GM12878 (cell line): ENCODE data around the gene WDR48. TPM values are rescaled to one million over a fixed set of nuclear protein-coding genes. Genes with fewer than 3 reads are reported as not detected.

Source experiments
- ATAC-seq: fragments of 200-7000 bp; cut with Tn5 transposase; 3 replicates; pipeline ENCODE4 v1.9.1; 2020; ENCODE audit warnings: mild to moderate bottlenecking, moderate library complexity
- BruUV-seq: library from RNA; stranded (reverse); fragments of 400-500 nt; replicated peaks from 2 replicates; lab custom pipeline; 2021; lab: Mats Ljungman, UMichigan
- CTCF ChIA-PET: fragments of 300-600 bp; sonication (Branson Sonifier 250); formaldehyde crosslinking; extraction: SDS; loops from one replicate; lab custom pipeline; 2021; ENCODE audit warnings: inconsistent platforms; lab: Yijun Ruan, JAX
- POLR2A ChIA-PET: fragments of 350-600 bp; formaldehyde crosslinking; extraction: SDS; loops from one replicate; lab custom pipeline; 2021; ENCODE audit warnings: inconsistent platforms; lab: Charles Lee
- RAD21 ChIA-PET: fragments of 300-600 bp; sonication (Branson Sonifier 250); formaldehyde crosslinking; loops from one replicate; lab custom pipeline; 2023; ENCODE audit warnings: antibody characterized with exemption; ENCODE audit not compliant: unreplicated experiment; lab: Charles Lee
- SMC1A ChIA-PET: fragments of 300-600 bp; sonication (Branson Sonifier 250); formaldehyde crosslinking; loops from one replicate; lab custom pipeline; 2023; ENCODE audit not compliant: unreplicated experiment, uncharacterized antibody; lab: Charles Lee
- DNase-seq: peaks from one replicate; pipeline ENCODE4 v3.0.0-alpha.2; 2011; ENCODE audit warnings: low read depth, low spot score
- FAIRE-seq: peaks from 3 replicates; lab custom pipeline; 2011; peaks lifted over from hg19 to GRCh38; lab: Jason Lieb, UNC
- H2AFZ ChIP-seq: 2 replicates; pipeline ENCODE4 v1.6.0; 2011; ENCODE audit warnings: low read depth, low read length, control low read depth; ENCODE audit not compliant: control insufficient read depth
- H3K27ac ChIP-seq: 2 replicates; pipeline ENCODE4 v1.5.1; 2011; ENCODE audit warnings: control low read depth; ENCODE audit not compliant: control insufficient read depth, insufficient read depth
- H3K27me3 ChIP-seq, 2 experiments: replicated peaks in 1 of 2; 2 replicates each; pipeline versions ENCODE4 v1.6.0 to v1.6.1; 2011; ENCODE audit warnings: low read length in 1 of 2; ENCODE audit not compliant: control insufficient read depth in 2 of 2, insufficient read depth in 2 of 2
- H3K36me3 ChIP-seq, 2 experiments: 2 replicates each; pipeline ENCODE4 v1.5.1; 2011; ENCODE audit warnings: low read length in 1 of 2; ENCODE audit not compliant: control insufficient read depth in 2 of 2, insufficient read depth in 2 of 2
- H3K4me1 ChIP-seq: 2 replicates; pipeline ENCODE4 v1.6.1; 2011; ENCODE audit warnings: mild to moderate bottlenecking, low read length, moderate library complexity, mixed read lengths; ENCODE audit not compliant: control insufficient read depth, insufficient read depth
- H3K4me2 ChIP-seq: 2 replicates; pipeline ENCODE4 v1.6.0; 2011; ENCODE audit warnings: control low read depth; ENCODE audit not compliant: control insufficient read depth, insufficient read depth
- H3K4me3 ChIP-seq: fragments of 200-600 bp; sonication (generic); 2 replicates; pipeline ENCODE4 v1.5.1; 2016
- H3K79me2 ChIP-seq: 2 replicates; pipeline ENCODE4 v1.6.0; 2011; ENCODE audit warnings: low read length; ENCODE audit not compliant: control insufficient read depth, insufficient read depth
- H3K9ac ChIP-seq: 2 replicates; pipeline ENCODE4 v1.8.0; 2011; ENCODE audit warnings: low read length, control low read depth, mixed read lengths; ENCODE audit not compliant: control insufficient read depth, insufficient read depth
- H3K9me3 ChIP-seq: replicated peaks from 3 replicates; pipeline ENCODE4 v1.5.1; 2011; ENCODE audit warnings: mild to moderate bottlenecking, low read length; ENCODE audit not compliant: control insufficient read depth, insufficient read depth
- H4K20me1 ChIP-seq: 2 replicates; pipeline ENCODE4 v1.6.0; 2011; ENCODE audit not compliant: control insufficient read depth, insufficient read depth
- POLR2A ChIP-seq: IDR thresholded peaks from 2 replicates; pipeline ENCODE4 v1.6.1; 2011; ENCODE audit warnings: low read depth, mild to moderate bottlenecking, low read length
- POU2F2 ChIP-seq: IDR thresholded peaks from 3 replicates; pipeline ENCODE4 v1.6.1; 2011; ENCODE audit warnings: low read depth, mild to moderate bottlenecking, low read length, borderline replicate concordance
- SRF ChIP-seq, 2 experiments: IDR thresholded peaks; 2 replicates each; pipeline ENCODE4 v1.6.1; 2011; ENCODE audit warnings: low read depth in 2 of 2, low read length in 2 of 2, mild to moderate bottlenecking in 1 of 2, moderate library complexity in 1 of 2
- WGBS: methylation state at CpG from one replicate; pipeline ENCODE4 v1.1.6; 2016; ENCODE audit warnings: low lambda C conversion rate; ENCODE audit not compliant: insufficient replicate concordance, insufficient coverage; ENCODE audit errors: missing lambda C conversion rate; 5-methylcytosine and 5-hydroxymethylcytosine counted together
- in situ Hi-C: fragments of 300-500 bp; cut with MboI; formaldehyde crosslinking; loops from 9 replicates; pipeline ENCODE4 v1.14.3; 2018; ENCODE audit warnings: mixed read lengths
- intact Hi-C: fragments of 100-400 bp; cut with micrococcal nuclease; formaldehyde crosslinking; loops from one replicate; pipeline ENCODE4 v1.14.2; 2022; ENCODE audit not compliant: unreplicated experiment
- polyA plus RNA-seq, 11 experiments: library from polyadenylated mRNA; depleted of rRNA in 4 of 11; unstranded in 6 of 11; stranded (reverse) in 5 of 11; fragments of >200 nt; fragmentation: Nextera tagmentation in 4 of 11; fragmentation: Illumina TruSeq in 1 of 11; extraction: Ambion mirVana in 4 of 11; extraction: Trizol in 1 of 11; gene quantifications; 1 replicate in 1 of 11; 2 replicates in 10 of 11; pipeline versions ENCODE4 v1.2.1 to v1.2.3, GENCODE V29; 2011 to 2016; ENCODE audit warnings: inconsistent platforms in 2 of 11, missing spikeins in 2 of 11, low read depth in 1 of 11
- total RNA-seq, 4 experiments: library from RNA; depleted of rRNA in 3 of 4; stranded (reverse); fragments of >200 nt in 3 of 4; fragmentation: Illumina TruSeq in 1 of 4; extraction: Trizol in 1 of 4; gene quantifications; 2 replicates each; pipeline versions ENCODE4 v1.2.1 to v1.2.3, GENCODE V29; 2013 to 2021

Gene WDR48
- total and polyA plus RNA-seq, 10 of the 15 experiments (the other 5 are each of a cell fraction or from before 2014, with no cell fraction given) = 16.8 to 43.8 (median 29.0) TPM

- H3K9me3 ChIP-seq = no peaks in the 10 kb centered on the region
- intact Hi-C loops (no loop called here), in situ Hi-C loops (no loop called here)
- no peak overlapping the region for H2AFZ ChIP-seq
- H3K79me2 ChIP-seq = no peaks in the 10 kb centered on the region
- no peaks in the 10 kb centered on the region for H3K4me1 ChIP-seq
- no peak overlapping the region for H3K27ac ChIP-seq
- no peak for TF ChIP-seq POU2F2
- H3K4me3 ChIP-seq = no peak overlapping the region
- ChIA-PET POLR2A (no interaction called here), SMC1A (interaction anchor here (0.6 kb wide), 1 partner anchor 47 kb away, joined by 3 read pairs; no protein-coding TSS in a partner anchor), RAD21 (interaction anchor here (1.6 kb wide), 1 partner anchor 11 kb away, joined by 4 read pairs; no protein-coding TSS in a partner anchor), CTCF (interaction anchor here (1.0 to 1.7 kb wide), 3 partner anchors 9 to 155 kb away, joined by 3 to 5 read pairs (median 4); no protein-coding TSS in a partner anchor)
- DNase-seq (no peak), FAIRE-seq (no peak), ATAC-seq (no peak)
- peaks cover 2 to 7% of the 10 kb centered on the region in 2 experiments; a peak in 2 of 4 replicates for H3K36me3 ChIP-seq
- no peak overlapping the region for H3K4me2 ChIP-seq
- H4K20me1 ChIP-seq = no peaks in the 10 kb centered on the region; the same call in 1 of the 2 replicates
- H3K9ac ChIP-seq = no peak overlapping the region
- WGBS = 91% methylated on average over 21 of the region's 21 CpGs
- no peaks in the 10 kb centered on the region for H3K27me3 ChIP-seq
- no TSS peak for BruUV-seq
Observed at GRCh38 chr3:39136533-39137434, 85.0 kb downstream of the WDR48 start.

GRCh38 chr3:39137435-39137936, 85.7 kb downstream of the WDR48 start:
- BruUV-seq = no TSS peak

More at GRCh38 chr3:39137435-39137936, 85.7 kb downstream of the WDR48 start:
- DNase-seq = no peak
- no peak for FAIRE-seq
- H3K4me3 ChIP-seq = no peak overlapping the region
- TF ChIP-seq SRF (IDR thresholded peaks at IDR 0.05; ENCODE audit: low read depth in 2 of 2, low read length in 2 of 2) = no peak
- peak; percentile 15; the same call in 1 of the 2 replicates for TF ChIP-seq POLR2A
- intact Hi-C loops (no loop called here), in situ Hi-C loops (no loop called here)
- H4K20me1 ChIP-seq = no peaks in the 10 kb centered on the region; the same call in 1 of the 2 replicates
- no peaks in the 10 kb centered on the region for H3K9me3 ChIP-seq
- H3K4me2 ChIP-seq = no peak overlapping the region
- no peak overlapping the region for H3K27ac ChIP-seq
- H3K4me1 ChIP-seq = no peaks in the 10 kb centered on the region; the same call in 1 of the 2 replicates
- no peak for ATAC-seq
- ChIA-PET SMC1A (interaction anchor here (0.6 kb wide), 1 partner anchor 12 kb away, joined by 3 read pairs; no protein-coding TSS in a partner anchor), RAD21 (interaction anchor here (0.9 kb wide), 1 partner anchor 151 kb away, joined by 4 read pairs; no protein-coding TSS in a partner anchor), POLR2A (interaction anchor here (0.6 kb wide), 1 partner anchor 9 kb away, joined by 3 read pairs; no protein-coding TSS in a partner anchor), CTCF (interaction anchor here (1.3 kb wide), 1 partner anchor 155 kb away, joined by 3 read pairs; no protein-coding TSS in a partner anchor)
- H3K9ac ChIP-seq = no peak overlapping the region
- H3K36me3 ChIP-seq = peaks cover 6 to 8% of the 10 kb centered on the region in 2 experiments; a peak in 3 of 4 replicates
- no peaks in the 10 kb centered on the region for H3K27me3 ChIP-seq
- no peak overlapping the region for H2AFZ ChIP-seq
- H3K79me2 ChIP-seq = no peaks in the 10 kb centered on the region
- 92% methylated on average over 17 of the region's 18 CpGs for whole genome bisulfite sequencing
